ENCODE measurements around the gene KCNIP1.

- no peak for TF ChIP-seq POLR2A (IDR thresholded peaks at IDR 0.05)
- TF ChIP-seq CTCF (IDR thresholded peaks at IDR 0.05): no peak
Measured at GRCh38 chr5:170523830-170524229, 20.0 kb downstream of the KCNIP1 start.

Measured in gastroesophageal sphincter (tissue), 3 donors.